Measurements from ENCODE around the gene LCN6.

GRCh38 chr9:136747161-136748060 is 914 bp downstream of the LCN6 start:
- TF ChIP-seq, protein P1, sequence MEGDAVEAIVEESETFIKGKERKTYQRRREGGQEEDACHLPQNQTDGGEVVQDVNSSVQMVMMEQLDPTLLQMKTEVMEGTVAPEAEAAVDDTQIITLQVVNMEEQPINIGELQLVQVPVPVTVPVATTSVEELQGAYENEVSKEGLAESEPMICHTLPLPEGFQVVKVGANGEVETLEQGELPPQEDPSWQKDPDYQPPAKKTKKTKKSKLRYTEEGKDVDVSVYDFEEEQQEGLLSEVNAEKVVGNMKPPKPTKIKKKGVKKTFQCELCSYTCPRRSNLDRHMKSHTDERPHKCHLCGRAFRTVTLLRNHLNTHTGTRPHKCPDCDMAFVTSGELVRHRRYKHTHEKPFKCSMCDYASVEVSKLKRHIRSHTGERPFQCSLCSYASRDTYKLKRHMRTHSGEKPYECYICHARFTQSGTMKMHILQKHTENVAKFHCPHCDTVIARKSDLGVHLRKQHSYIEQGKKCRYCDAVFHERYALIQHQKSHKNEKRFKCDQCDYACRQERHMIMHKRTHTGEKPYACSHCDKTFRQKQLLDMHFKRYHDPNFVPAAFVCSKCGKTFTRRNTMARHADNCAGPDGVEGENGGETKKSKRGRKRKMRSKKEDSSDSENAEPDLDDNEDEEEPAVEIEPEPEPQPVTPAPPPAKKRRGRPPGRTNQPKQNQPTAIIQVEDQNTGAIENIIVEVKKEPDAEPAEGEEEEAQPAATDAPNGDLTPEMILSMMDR (IDR thresholded peaks at IDR 0.05) = no peak
- TF ChIP-seq POLR2AphosphoS5 (IDR thresholded peaks at IDR 0.05) (no peak), POLR2A (IDR thresholded peaks at IDR 0.05) (no peak)
